GM18909 (cell line): ENCODE measurements around the gene CLEC4M.

Source experiments
- ATAC-seq: cut with Tn5 transposase; IDR thresholded peaks from one replicate; pipeline ENCODE4 v1.9.1; 2021; ENCODE audit warnings: mild to moderate bottlenecking; ENCODE audit not compliant: unreplicated experiment, poor library complexity

Gene CLEC4M

GRCh38 chr19:7762719-7763293 is at the start of gene CLEC4M:
TSS of gene CLEC4M (plus strand) at chr19:7763243. CDS start at chr19:7763267, 24 bp downstream.
- ATAC-seq, result no peak

GRCh38 chr19:7715671-7716070 is 47.4 kb upstream of the CLEC4M start:
- no peak for ATAC-seq

GRCh38 chr19:7716762-7717161 is 46.3 kb upstream of the CLEC4M start:
- ATAC-seq, result no peak

- no peak for ATAC-seq
Observed at GRCh38 chr19:7718668-7719067, 44.4 kb upstream of the CLEC4M start.

- ATAC-seq, result no peak
Observed at GRCh38 chr19:7720351-7720750, 42.7 kb upstream of the CLEC4M start.

- ATAC-seq, result peak; percentile 51
Observed at GRCh38 chr19:7722231-7722651, 40.8 kb upstream of the CLEC4M start.

GRCh38 chr19:7725791-7726190 is 37.3 kb upstream of the CLEC4M start:
- ATAC-seq, result no peak

GRCh38 chr19:7729211-7729610 is 33.8 kb upstream of the CLEC4M start:
- ATAC-seq, result no peak

- no peak for ATAC-seq
Observed at GRCh38 chr19:7729831-7730285, 33.2 kb upstream of the CLEC4M start.

- ATAC-seq, result no peak
Observed at GRCh38 chr19:7730286-7731217, 32.5 kb upstream of the CLEC4M start.

- ATAC-seq, result no peak
Observed at GRCh38 chr19:7731218-7731595, 31.8 kb upstream of the CLEC4M start.

- no peak for ATAC-seq
Observed at GRCh38 chr19:7731615-7732014, 31.4 kb upstream of the CLEC4M start.

- no peak for ATAC-seq
Observed at GRCh38 chr19:7732045-7732444, 31.0 kb upstream of the CLEC4M start, which contains the start of gene CLEC4G. TSS of gene CLEC4G (minus strand) at chr19:7732110. CDS start at chr19:7732102, 8 bp downstream.

- ATAC-seq, result no peak
Observed at GRCh38 chr19:7733376-7733775, 29.7 kb upstream of the CLEC4M start.

- no peak for ATAC-seq
Observed at GRCh38 chr19:7734220-7735203, 28.5 kb upstream of the CLEC4M start.

- no peak for ATAC-seq
Observed at GRCh38 chr19:7736148-7736547, 26.9 kb upstream of the CLEC4M start.

GRCh38 chr19:7737215-7737614 is 25.8 kb upstream of the CLEC4M start:
- ATAC-seq, result no peak

- no peak for ATAC-seq
Observed at GRCh38 chr19:7738023-7738422, 25.0 kb upstream of the CLEC4M start.

- no peak for ATAC-seq
Observed at GRCh38 chr19:7739211-7739755, 23.8 kb upstream of the CLEC4M start.
